IPS-11a (cell line): ENCODE data around the gene KRT10.

ENCODE experiments used
- H3K4me3 ChIP-seq: one replicate; pipeline ENCODE4 v1.5.1; 2013; ENCODE audit warnings: low read depth, low read length, control low read depth

The KRT10 gene

GRCh38 chr17:40809721-40810421 is 12.5 kb downstream of the KRT10 start:
- no peak overlapping the region for H3K4me3 ChIP-seq

- no peak overlapping the region for H3K4me3 ChIP-seq
Observed at GRCh38 chr17:40806131-40806530, 16.3 kb downstream of the KRT10 start.

GRCh38 chr17:40803617-40804082 is 18.8 kb downstream of the KRT10 start:
- H3K4me3 ChIP-seq, result no peak overlapping the region

GRCh38 chr17:40801157-40801556 is 21.3 kb downstream of the KRT10 start:
- no peak overlapping the region for H3K4me3 ChIP-seq

- H3K4me3 ChIP-seq, result no peak overlapping the region
Observed at GRCh38 chr17:40800381-40800780, 22.0 kb downstream of the KRT10 start.

- no peak within 1 kb of the TSS for H3K4me3 ChIP-seq
Observed at GRCh38 chr17:40799859-40800258, 22.6 kb downstream of the KRT10 start, which contains the start of gene KRT28. KRT28 (minus strand) TSS chr17:40799959; CDS start chr17:40799893, 66 bp downstream.

GRCh38 chr17:40796846-40797245 is 25.6 kb downstream of the KRT10 start:
- no peak overlapping the region for H3K4me3 ChIP-seq

DNA sequence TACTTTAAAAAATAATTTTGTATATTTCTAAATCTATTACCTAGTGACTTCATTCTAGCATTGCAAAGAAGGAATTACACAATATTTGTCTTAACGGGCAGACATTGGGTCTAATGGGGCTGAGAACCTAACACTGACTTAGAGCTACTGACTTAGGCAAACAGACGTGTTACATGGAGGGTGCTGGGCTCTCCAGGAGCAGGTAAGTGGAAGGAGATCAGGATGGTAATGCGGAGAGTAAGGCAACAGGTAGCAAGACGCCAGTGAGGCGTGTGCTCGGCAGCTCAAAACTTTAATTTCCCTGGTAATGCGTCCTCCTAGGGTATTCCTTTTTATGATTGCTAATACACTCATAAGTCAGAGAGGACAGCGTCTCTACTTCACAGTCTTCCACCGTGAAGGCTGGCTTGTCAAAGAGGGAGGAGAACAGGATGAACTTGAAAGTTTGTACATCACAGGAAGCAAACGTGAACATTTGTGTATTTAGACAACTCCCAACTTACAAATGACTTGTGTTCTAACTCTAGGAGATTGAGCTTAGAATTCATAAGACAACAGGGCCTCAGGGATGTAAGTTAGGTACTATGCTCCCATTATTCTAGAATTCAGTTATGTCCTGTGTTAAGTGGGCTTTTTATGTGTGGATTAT is 27.3 kb downstream of the KRT10 start:
- H3K4me3 ChIP-seq, result no peak overlapping the region

DNA sequence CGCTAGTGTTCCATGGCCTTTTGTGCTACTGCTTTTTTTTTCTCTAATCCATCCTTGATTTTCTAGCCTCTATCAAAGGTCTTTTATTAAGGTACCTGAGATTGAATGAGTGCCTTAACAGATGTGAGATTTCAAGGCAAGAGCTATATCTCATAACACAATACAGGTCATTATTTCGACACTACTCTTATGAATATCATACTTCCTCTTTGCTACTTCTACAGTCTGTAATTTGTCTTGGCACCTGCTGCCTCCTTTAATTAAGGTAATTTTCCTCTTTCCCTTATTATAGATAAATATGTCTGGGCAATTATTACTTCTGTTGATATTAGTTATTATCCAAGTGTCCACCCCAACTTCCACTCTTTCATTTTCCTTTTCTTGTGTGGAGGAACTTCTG is 27.9 kb downstream of the KRT10 start:
- H3K4me3 ChIP-seq, result no peak overlapping the region

- no peak overlapping the region for H3K4me3 ChIP-seq
Observed at GRCh38 chr17:40793832-40794231, 28.6 kb downstream of the KRT10 start.

DNA sequence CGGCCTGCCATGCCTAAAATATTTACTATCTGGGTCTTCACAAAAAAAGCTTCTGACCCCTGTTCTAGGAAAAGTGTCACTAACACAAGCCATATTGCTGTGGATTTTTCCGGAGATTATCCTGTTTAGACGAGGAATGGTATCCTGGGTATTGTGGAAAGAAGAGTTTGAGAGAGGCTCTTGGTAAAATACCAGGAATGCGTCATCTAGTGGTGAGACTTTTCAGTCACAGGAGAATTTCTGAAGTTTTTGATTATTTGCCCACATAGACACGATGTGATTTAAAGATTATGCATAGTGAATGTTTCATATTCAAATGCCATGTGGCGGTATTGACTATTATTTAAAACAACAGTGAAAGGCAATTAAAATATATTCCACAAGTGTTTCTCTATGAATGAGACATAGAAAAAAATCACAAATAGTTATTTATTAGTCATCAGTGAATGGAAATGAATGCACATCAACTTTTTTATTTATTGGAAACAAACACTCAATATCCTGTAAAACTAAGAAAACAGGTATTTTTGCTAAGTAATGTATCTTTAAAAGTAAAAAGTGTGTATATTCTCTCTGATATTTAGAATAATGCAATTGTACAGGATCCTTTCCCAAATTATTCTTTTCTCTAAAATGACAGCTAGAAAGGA is 30.5 kb downstream of the KRT10 start:
- no peak overlapping the region for H3K4me3 ChIP-seq

- no peak overlapping the region for H3K4me3 ChIP-seq
Observed at GRCh38 chr17:40791111-40791510, 31.3 kb downstream of the KRT10 start.

GRCh38 chr17:40782450-40782849 is 40.0 kb downstream of the KRT10 start, which contains the start of gene KRT27:
KRT27 (minus strand) TSS chr17:40782550; CDS start chr17:40782493, 57 bp downstream.
- H3K4me3 ChIP-seq, result no peak within 1 kb of the TSS

GRCh38 chr17:40779181-40779909 is 43.1 kb downstream of the KRT10 start:
- H3K4me3 ChIP-seq, result no peak overlapping the region

GRCh38 chr17:40778461-40778860 is 44.0 kb downstream of the KRT10 start:
- H3K4me3 ChIP-seq, result no peak overlapping the region

GRCh38 chr17:40777971-40778370 is 44.4 kb downstream of the KRT10 start:
- H3K4me3 ChIP-seq, result no peak overlapping the region

DNA sequence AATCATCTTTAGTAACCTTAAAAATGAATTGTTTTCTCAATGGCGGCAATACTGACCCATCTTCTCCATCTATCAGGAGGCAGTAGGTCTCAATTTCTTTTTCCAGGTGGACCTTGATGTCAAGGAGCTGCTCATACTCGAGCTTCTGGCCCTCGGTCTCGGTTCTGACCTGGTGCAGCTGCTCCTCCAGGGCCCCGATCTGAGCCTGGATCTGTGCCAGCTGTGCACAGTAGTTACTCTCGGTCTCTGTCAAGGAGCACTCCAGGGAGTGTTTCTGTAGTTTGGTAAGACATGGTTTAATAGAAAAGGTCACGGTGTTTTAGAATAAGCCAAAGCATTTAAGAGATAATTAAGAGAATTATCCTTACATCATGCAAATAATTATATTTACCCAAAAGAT is 45.0 kb downstream of the KRT10 start:
- H3K4me3 ChIP-seq, result no peak overlapping the region

GRCh38 chr17:40775945-40776344 is 46.5 kb downstream of the KRT10 start:
- no peak overlapping the region for H3K4me3 ChIP-seq

GRCh38 chr17:40772101-40772500 is 50.3 kb downstream of the KRT10 start, which contains the start of gene KRT26:
KRT26 (minus strand) TSS chr17:40772201; CDS start chr17:40772113, 88 bp downstream.
- H3K4me3 ChIP-seq, result no peak within 1 kb of the TSS
